HAP-1 (cell line): ENCODE data around the gene TAAR2.
A peak's percentile ranks its signal among the peaks of the same experiment; 100 is the strongest.
"Not testable (repeated sequence)": the region's sequence is repeated elsewhere in the genome, so short reads cannot be mapped to it uniquely, and the experiment has no call there.

Experiments used
- DNase-seq, 2 experiments: peaks; one replicate each; pipeline ENCODE4 v3.0.0-alpha.2; 2016 to 2020; ENCODE audit warnings: low spot score in 2 of 2
- H3K27me3 ChIP-seq: fragments of 250-450 bp; sonication (Bioruptor Pico); 2 replicates; pipeline ENCODE4 v1.5.1; 2020; ENCODE audit warnings: low read depth, mild to moderate bottlenecking, moderate library complexity
- H3K36me3 ChIP-seq: fragments of 250-450 bp; sonication (Bioruptor Pico); replicated peaks from 2 replicates; pipeline ENCODE4 v1.5.1; 2020; ENCODE audit warnings: mild to moderate bottlenecking
- H3K4me1 ChIP-seq: fragments of 250-450 bp; sonication (Bioruptor Pico); 2 replicates; pipeline ENCODE4 v1.5.1; 2020; ENCODE audit warnings: mild to moderate bottlenecking
- H3K4me3 ChIP-seq: fragments of 250-450 bp; sonication (Bioruptor Pico); 2 replicates; pipeline ENCODE4 v1.5.1; 2020; ENCODE audit warnings: mild to moderate bottlenecking, moderate library complexity
- H3K9me3 ChIP-seq: fragments of 250-450 bp; sonication (Bioruptor Pico); 2 replicates; pipeline ENCODE4 v1.5.1; 2020; ENCODE audit warnings: mild to moderate bottlenecking, moderate library complexity
- in situ Hi-C: fragments of 300-500 bp; cut with MboI; formaldehyde crosslinking; loops from 3 replicates; pipeline ENCODE4 v1.14.3; 2020; ENCODE audit warnings: low sequenced_read_pairs, inconsistent platforms, mixed read lengths

The TAAR2 gene

DNA sequence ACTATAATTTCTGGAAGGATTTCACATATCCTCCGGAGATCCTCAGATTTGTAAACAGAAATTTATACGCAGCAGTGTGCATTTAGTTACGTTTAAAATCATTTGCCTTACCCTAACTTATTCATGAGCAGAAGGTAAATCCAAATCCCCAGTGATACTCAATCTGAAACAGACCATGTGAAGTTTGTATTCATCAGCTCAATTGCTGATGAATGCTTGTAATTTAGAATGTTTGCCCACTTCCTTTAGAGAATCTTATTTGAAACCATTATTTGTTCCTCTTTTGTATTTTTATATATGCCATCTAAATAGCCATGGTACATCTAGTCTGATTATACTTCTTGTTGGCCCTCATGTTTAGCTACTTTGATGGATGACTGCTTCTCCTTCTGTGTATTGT lies 19.5 kb upstream of the TAAR2 start:
- Histone ChIP-seq H3K4me1 (no peaks in the 10 kb centered on the region), H3K9me3 (no peaks in the 10 kb centered on the region), H3K4me3 (no peak overlapping the region), H3K27me3 (no peaks in the 10 kb centered on the region; the same call in 1 of the 2 replicates), H3K36me3 (no peaks in the 10 kb centered on the region)
- in situ Hi-C loops = no loop called here
- no peak for DNase-seq

DNA sequence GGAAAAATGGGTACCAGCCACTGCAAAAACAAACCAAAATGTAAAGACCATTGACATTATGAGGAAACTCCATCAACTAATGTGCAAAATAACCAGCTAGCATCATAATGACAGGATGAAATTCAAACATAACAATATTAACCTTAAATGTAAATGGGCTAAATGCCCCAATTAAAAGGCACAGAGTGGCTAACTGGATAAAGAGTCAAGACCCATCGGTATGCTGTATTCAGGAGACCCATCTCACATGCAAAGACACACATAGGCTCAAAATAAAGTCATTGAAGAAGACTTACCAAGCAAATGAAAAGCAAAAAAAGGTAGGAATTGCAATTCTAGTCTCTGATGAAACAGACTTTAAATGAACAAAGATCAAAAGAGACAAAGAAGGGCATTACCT lies 13.1 kb upstream of the TAAR2 start:
- in situ Hi-C loops, DNase-seq, H3K27me3 ChIP-seq: not testable (repeated sequence)

DNA sequence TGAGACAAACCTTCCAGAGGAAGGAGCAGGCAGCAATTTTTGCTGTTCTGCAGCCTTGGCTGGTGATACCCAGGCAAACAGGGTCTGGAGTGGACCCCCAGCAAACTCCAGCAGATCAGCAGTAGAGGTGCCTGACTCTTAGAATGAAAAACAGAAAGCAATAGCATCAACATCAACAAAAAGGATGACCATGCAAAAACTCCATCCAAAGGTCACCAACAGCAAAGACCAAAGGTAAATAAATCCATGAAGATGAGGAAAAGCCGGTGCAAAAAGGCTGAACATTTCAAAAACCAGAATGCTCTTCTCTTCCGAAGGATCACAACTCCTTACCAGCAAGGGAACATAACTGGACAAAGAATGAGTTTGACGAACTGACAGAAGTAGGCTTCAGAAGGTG lies 11.8 kb upstream of the TAAR2 start:
- DNase-seq, H3K36me3 ChIP-seq, in situ Hi-C loops, H3K4me3 ChIP-seq, H3K4me1 ChIP-seq, H3K9me3 ChIP-seq: not testable (repeated sequence)
- H3K27me3 ChIP-seq = peaks cover 12% of the 10 kb centered on the region; the same call in 1 of the 2 replicates

More for the DNA sequence above, 13.1 kb upstream of the TAAR2 start:
- H3K4me1 ChIP-seq, H3K9me3 ChIP-seq, H3K4me3 ChIP-seq, H3K36me3 ChIP-seq: not testable (repeated sequence)

DNA sequence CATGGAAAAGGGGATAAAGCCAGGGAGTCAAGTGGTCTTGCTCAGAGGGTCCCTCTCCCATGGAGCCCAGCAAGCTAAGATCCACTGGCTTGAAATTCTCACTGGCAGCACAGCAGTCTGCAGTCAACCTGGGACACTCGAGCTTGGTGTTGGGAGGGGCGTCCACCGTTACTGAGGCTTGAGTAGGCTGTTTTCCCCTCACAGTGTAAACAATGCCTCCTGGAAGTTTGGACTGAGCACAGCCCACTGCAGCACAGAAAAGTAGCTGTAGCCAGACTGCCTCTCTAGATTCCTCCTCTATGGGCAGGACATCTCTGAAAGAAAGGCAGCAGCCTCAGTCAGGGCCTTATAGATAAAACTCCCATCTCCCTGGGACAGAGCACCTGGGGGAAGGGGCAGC lies 11.2 kb upstream of the TAAR2 start:
- peaks cover 12% of the 10 kb centered on the region; the same call in 1 of the 2 replicates for H3K27me3 ChIP-seq
- in situ Hi-C loops, H3K4me3 ChIP-seq, H3K9me3 ChIP-seq, H3K4me1 ChIP-seq, DNase-seq, H3K36me3 ChIP-seq: not testable (repeated sequence)

DNA sequence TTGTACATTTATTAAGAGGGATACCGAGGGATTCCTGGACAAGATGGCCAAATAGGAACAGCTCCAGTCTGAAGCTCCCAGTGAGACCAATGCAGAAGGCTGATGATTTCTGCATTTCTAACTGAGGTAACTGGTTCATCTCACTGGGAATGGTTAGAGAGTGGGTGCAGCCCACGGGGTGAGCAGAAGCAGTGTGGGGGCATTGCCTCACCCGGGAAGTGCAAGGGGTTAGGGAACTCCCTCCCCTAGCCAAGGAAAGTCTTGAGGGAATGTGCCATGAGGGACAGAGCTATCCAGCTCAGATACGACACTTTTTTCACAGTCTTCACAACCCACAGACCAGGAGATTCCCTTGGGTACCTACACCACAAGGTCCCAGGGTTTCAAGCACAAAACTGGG lies 10.7 kb upstream of the TAAR2 start:
- Histone ChIP-seq H3K36me3 (no peaks in the 10 kb centered on the region), H3K4me1 (no peaks in the 10 kb centered on the region), H3K4me3 (no peak overlapping the region), H3K27me3 (peaks cover 12% of the 10 kb centered on the region; the same call in 1 of the 2 replicates), H3K9me3 (no peaks in the 10 kb centered on the region)
- in situ Hi-C loops = no loop called here
- DNase-seq = no peak

- Histone ChIP-seq H3K4me1 (no peaks in the 10 kb centered on the region), H3K27me3 (peaks cover 12% of the 10 kb centered on the region; the same call in 1 of the 2 replicates), H3K9me3 (no peaks in the 10 kb centered on the region), H3K36me3 (no peaks in the 10 kb centered on the region), H3K4me3 (no peak overlapping the region)
- in situ Hi-C loops = no loop called here
- no peak for DNase-seq
These were observed 9.3 kb upstream of the TAAR2 start for GRCh38 chr6:132633362-132633761.

DNA sequence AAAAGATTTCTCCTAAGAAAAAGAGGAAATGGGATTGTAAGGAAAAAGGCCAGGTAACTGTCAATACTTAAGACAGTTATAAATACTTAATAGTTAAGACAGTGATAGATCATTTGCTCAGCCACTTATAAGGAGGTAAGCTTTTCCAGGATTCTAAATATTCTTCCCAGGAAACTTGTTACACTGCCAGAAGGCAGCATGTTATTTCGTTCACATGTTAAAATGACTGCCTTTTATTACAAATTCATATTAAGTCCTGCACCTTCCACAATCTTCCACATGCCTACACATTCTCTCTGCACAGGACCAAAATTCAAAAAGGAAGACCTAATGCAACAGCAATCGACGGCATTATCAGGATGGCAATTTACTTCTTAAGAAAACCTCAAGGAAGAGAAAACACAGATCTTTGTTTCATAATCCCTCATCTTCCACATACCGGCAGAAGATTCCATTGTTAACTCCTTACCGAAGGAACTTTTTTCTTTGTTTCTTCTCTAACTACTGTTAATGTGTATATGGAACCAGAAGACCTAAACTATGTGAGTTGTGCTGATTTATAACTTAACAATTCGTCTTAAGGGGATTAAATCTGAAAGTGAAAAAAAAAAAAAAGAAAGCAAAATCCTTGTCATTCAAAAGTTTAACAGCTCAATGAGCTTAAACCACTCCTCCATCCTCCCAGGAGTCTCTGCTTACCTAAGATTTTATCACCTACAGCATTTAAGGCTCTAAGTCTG lies 799 bp downstream of the TAAR2 start:
- in situ Hi-C loops = no loop called here
- H3K36me3 ChIP-seq = no peaks in the 10 kb centered on the region
- H3K4me1 ChIP-seq = peaks cover 6% of the 10 kb centered on the region
- no peak overlapping the region for H3K4me3 ChIP-seq
- H3K27me3 ChIP-seq = peaks cover 6% of the 10 kb centered on the region; the same call in 1 of the 2 replicates
- no peaks in the 10 kb centered on the region for H3K9me3 ChIP-seq
- DNase-seq = peak in 1 of 2 experiments; percentile 75

GRCh38 chr6:132616677-132617076 lies 7.4 kb downstream of the TAAR2 start:
- in situ Hi-C loops = no loop called here

DNA sequence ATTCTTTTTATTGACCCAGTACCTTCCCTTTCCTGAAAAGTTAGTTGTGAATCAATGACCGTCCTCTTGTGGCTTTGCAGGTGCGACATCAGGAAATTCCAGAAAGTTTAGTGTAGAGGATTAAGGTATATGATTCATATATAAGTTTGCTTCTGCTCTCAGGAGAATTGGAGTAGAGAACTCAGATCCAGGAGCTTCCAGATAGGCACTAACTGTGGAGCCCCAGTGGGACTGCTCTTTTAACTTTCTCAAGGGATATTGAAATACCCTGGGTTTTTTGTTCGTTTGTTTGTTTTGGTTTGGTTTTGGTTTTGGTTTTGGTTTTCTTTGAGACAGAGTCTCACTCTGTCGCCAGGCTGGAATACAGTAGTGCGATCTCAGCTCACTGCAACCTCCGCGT lies 9.5 kb downstream of the TAAR2 start:
- no peak for DNase-seq
- H3K4me1 ChIP-seq = peaks cover 4% of the 10 kb centered on the region; the same call in 1 of the 2 replicates
- H3K27me3 ChIP-seq = peaks cover 3% of the 10 kb centered on the region; the same call in 1 of the 2 replicates
- in situ Hi-C loops = no loop called here
- no peaks in the 10 kb centered on the region for H3K9me3 ChIP-seq
- H3K36me3 ChIP-seq = no peaks in the 10 kb centered on the region
- no peak overlapping the region for H3K4me3 ChIP-seq

More at GRCh38 chr6:132616677-132617076, 7.4 kb downstream of the TAAR2 start:
- Histone ChIP-seq H3K36me3 (no peaks in the 10 kb centered on the region), H3K9me3 (no peaks in the 10 kb centered on the region), H3K27me3 (peaks cover 6% of the 10 kb centered on the region; the same call in 1 of the 2 replicates), H3K4me3 (no peak overlapping the region), H3K4me1 (peaks cover 4% of the 10 kb centered on the region; the same call in 1 of the 2 replicates)
- peak in 1 of 2 experiments; percentile 34 for DNase-seq

DNA sequence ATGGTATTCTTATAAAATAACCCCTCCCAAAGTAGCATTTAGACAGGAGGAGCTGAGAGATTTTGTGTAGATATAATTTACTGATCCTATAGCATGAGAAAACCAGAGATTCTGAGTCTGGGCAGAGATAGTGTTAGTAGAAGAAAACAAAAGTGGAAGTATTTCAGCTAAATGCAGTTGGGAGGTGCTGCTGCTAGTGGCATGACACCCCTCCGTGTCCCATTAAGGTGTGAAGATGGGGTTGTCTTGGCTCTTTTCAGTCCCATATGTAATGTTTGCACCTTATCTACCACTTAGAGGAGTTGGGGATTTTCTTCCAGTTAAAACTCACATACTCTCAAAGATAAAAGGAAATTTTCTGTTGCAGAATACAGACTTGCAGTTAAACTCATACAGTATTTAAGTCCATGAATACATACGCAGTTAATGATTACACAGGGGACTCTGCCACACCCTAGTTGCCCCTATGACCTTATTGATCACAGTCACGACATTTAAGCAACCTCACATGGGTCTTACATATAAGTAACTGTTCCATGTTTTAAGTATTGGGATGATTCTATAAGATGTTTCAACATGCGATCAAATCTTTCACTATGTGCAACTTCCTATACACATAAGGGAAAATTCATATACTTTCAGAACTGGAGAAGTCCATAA lies 11.5 kb downstream of the TAAR2 start:
- DNase-seq = no peak
- in situ Hi-C loops = no loop called here
- H3K4me1 ChIP-seq = peaks cover 4% of the 10 kb centered on the region; the same call in 1 of the 2 replicates
- peaks cover 3% of the 10 kb centered on the region; the same call in 1 of the 2 replicates for H3K27me3 ChIP-seq
- H3K4me3 ChIP-seq = no peak overlapping the region
- no peaks in the 10 kb centered on the region for H3K36me3 ChIP-seq
- H3K9me3 ChIP-seq = no peaks in the 10 kb centered on the region

GRCh38 chr6:132611616-132612015 lies 12.5 kb downstream of the TAAR2 start:
- no peaks in the 10 kb centered on the region for H3K9me3 ChIP-seq
- H3K36me3 ChIP-seq = no peaks in the 10 kb centered on the region
- H3K4me1 ChIP-seq = peaks cover 4% of the 10 kb centered on the region; the same call in 1 of the 2 replicates
- no peak overlapping the region for H3K4me3 ChIP-seq
- H3K27me3 ChIP-seq = peaks cover 4% of the 10 kb centered on the region; the same call in 1 of the 2 replicates
- in situ Hi-C loops = no loop called here
- no peak for DNase-seq

DNA sequence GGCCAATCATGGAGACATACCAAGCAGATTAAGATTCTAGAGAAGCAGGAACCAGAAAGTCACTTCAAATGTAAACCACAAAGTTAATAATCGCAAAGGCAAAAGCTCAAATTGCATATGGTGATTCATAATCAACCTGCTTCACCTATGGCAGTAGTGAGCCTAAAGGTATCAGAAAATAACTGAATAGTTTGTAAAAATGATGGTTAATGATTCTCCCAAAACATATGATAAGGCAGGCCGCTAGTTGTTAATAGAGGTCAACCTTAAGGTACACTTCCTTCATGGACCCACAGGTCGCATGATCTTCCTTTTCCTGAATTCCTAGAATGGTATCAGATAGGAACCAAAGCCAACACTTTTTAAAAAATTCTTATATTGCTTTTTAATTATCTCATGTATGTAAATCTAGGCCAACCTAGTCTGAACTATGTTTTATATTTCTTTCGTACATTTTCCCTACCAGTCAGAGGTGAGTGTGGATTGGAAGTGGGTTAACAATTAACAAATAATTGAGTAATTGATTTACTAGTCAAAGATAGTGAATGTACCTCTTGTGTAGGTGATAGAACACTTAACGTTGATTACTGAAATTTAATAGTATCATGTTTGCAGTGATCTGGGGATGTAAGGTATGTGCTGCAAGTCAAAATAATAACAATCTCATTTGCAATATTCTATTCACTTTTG lies 16.4 kb downstream of the TAAR2 start:
- Histone ChIP-seq H3K4me3 (no peak overlapping the region), H3K27me3 (peaks cover 4% of the 10 kb centered on the region; the same call in 1 of the 2 replicates), H3K4me1 (no peaks in the 10 kb centered on the region), H3K36me3 (no peaks in the 10 kb centered on the region), H3K9me3 (no peaks in the 10 kb centered on the region)
- in situ Hi-C loops = no loop called here
- DNase-seq = no peak

DNA sequence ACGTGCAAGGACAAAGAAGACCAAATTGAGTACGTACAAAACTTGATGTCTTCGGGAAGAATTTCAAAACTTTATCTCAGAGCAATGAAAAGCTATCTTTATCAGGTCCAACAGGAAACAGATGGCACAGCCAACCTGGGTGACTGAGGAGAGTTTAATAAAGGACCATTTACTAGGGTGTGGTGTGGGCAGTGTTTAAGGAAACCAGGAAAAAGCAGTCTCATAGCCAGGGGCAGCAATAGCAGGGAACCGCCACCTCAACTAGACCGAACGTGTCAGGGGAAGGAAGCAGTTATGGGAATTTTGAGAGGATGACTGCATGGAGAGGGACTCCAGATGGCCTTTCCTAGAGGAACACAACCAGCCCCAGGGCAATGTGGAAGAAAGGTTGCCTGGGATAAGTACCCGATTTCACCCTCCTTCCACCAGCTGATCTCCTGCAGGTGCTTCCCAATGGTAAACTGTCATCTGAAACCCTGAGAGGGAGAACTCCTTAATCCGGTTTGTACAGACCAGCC lies 19.4 kb downstream of the TAAR2 start:
- H3K4me1 ChIP-seq = no peaks in the 10 kb centered on the region
- H3K9me3 ChIP-seq = no peaks in the 10 kb centered on the region
- in situ Hi-C loops = no loop called here
- H3K36me3 ChIP-seq = no peaks in the 10 kb centered on the region
- peaks cover 8% of the 10 kb centered on the region for H3K27me3 ChIP-seq
- no peak for DNase-seq
- no peak overlapping the region for H3K4me3 ChIP-seq
